WTC11 (cell line): ENCODE data around the gene TEX52. TPM values are rescaled to one million over a fixed set of nuclear protein-coding genes. Genes with fewer than 3 reads are reported as not detected.
A peak's percentile ranks its signal among the peaks of the same experiment; 100 is the strongest.

ENCODE experiments used
- ATAC-seq: fragments of 200-7000 bp; cut with Tn5 transposase; 2 replicates; pipeline ENCODE4 v1.10.0; 2021; ENCODE audit warnings: mild to moderate bottlenecking, moderate library complexity
- CTCF ChIA-PET: fragments of 300-600 bp; sonication (Branson Sonifier 250); formaldehyde crosslinking; loops from one replicate; lab custom pipeline; 2021; ENCODE audit warnings: antibody characterized with exemption; lab: Charles Lee
- POLR2A ChIA-PET: fragments of 350-600 bp; sonication (Branson Sonifier 250); formaldehyde crosslinking; loops from one replicate; lab custom pipeline; 2021; ENCODE audit warnings: antibody characterized with exemption; lab: Charles Lee
- DNase-seq: peaks from one replicate; pipeline ENCODE4 v3.0.0; 2021; ENCODE audit warnings: low spot score
- H3K27ac Mint-ChIP-seq: 2 replicates; pipeline ENCODE4 v1.8.0; 2021; ENCODE audit warnings: mixed read lengths
- H3K27me3 Mint-ChIP-seq: 2 replicates; pipeline ENCODE4 v1.8.0; 2021; ENCODE audit warnings: low read depth, mild to moderate bottlenecking, moderate library complexity, mixed read lengths
- H3K36me3 Mint-ChIP-seq: 2 replicates; pipeline ENCODE4 v1.8.0; 2021; ENCODE audit warnings: mixed read lengths
- H3K4me1 Mint-ChIP-seq: 2 replicates; pipeline ENCODE4 v1.8.0; 2022; ENCODE audit warnings: mixed read lengths
- H3K4me3 Mint-ChIP-seq: 2 replicates; pipeline ENCODE4 v1.8.0; 2021; ENCODE audit warnings: mild to moderate bottlenecking, moderate library complexity, mixed read lengths
- H3K9me3 Mint-ChIP-seq: 2 replicates; pipeline ENCODE4 v1.8.0; 2021; ENCODE audit warnings: mixed read lengths
- CBFB ChIP-seq: sonication (generic); formaldehyde crosslinking; IDR thresholded peaks from 2 replicates; pipeline ENCODE4 v1.8.1; 2022; ENCODE audit warnings: mild to moderate bottlenecking, low read depth, missing genetic modification reagents
- CREB1 ChIP-seq: sonication (generic); formaldehyde crosslinking; IDR thresholded peaks from 2 replicates; pipeline ENCODE4 v1.8.0; 2023; ENCODE audit warnings: mild to moderate bottlenecking, missing genetic modification reagents
- EMX1 ChIP-seq: fragments of 250-450 bp; sonication (Bioruptor Pico); IDR thresholded peaks from 2 replicates; pipeline ENCODE4 v1.8.0; 2021; ENCODE audit warnings: mild to moderate bottlenecking
- ESRRA ChIP-seq: sonication (generic); formaldehyde crosslinking; IDR thresholded peaks from 2 replicates; pipeline ENCODE4 v1.8.1; 2022; ENCODE audit warnings: mild to moderate bottlenecking, missing genetic modification reagents, borderline replicate concordance
- ETV6 ChIP-seq: sonication (generic); formaldehyde crosslinking; IDR thresholded peaks from 2 replicates; pipeline ENCODE4 v1.8.1; 2022; ENCODE audit warnings: mild to moderate bottlenecking, missing genetic modification reagents
- FOXP1 ChIP-seq: sonication (generic); formaldehyde crosslinking; IDR thresholded peaks from 2 replicates; pipeline ENCODE4 v1.8.0; 2022; ENCODE audit warnings: missing genetic modification reagents, mild to moderate bottlenecking, moderate library complexity, borderline replicate concordance
- GTF2I ChIP-seq: fragments of 250-450 bp; sonication (Bioruptor Pico); conservative IDR thresholded peaks from 2 replicates; pipeline ENCODE4 v1.4.0; 2021; ENCODE audit warnings: mild to moderate bottlenecking
- MYBL2 ChIP-seq: sonication (generic); formaldehyde crosslinking; IDR thresholded peaks from 2 replicates; pipeline ENCODE4 v1.8.1; 2023; ENCODE audit warnings: mild to moderate bottlenecking, moderate library complexity, missing genetic modification reagents
- NFATC4 ChIP-seq: fragments of 250-450 bp; sonication (Bioruptor Pico); IDR thresholded peaks from 2 replicates; pipeline ENCODE4 v1.9.0; 2021; ENCODE audit warnings: mild to moderate bottlenecking
- NR3C1 ChIP-seq: sonication (generic); formaldehyde crosslinking; conservative IDR thresholded peaks from 2 replicates; pipeline ENCODE4 v1.8.1; 2023; ENCODE audit warnings: low read depth, mild to moderate bottlenecking, missing genetic modification reagents
- PRRX2 ChIP-seq: fragments of 250-450 bp; sonication (Bioruptor Pico); IDR thresholded peaks from 2 replicates; pipeline ENCODE4 v1.8.0; 2021; ENCODE audit warnings: mild to moderate bottlenecking
- SP1 ChIP-seq: sonication (generic); formaldehyde crosslinking; conservative IDR thresholded peaks from 2 replicates; pipeline ENCODE4 v1.8.1; 2022; ENCODE audit warnings: missing genetic modification reagents
- ZNF138 ChIP-seq: sonication (generic); formaldehyde crosslinking; conservative IDR thresholded peaks from 2 replicates; pipeline ENCODE4 v1.8.1; 2022; ENCODE audit warnings: mild to moderate bottlenecking, moderate library complexity, missing genetic modification reagents
- ZNF317 ChIP-seq: sonication (generic); formaldehyde crosslinking; IDR thresholded peaks from 2 replicates; pipeline ENCODE4 v1.8.1; 2023; ENCODE audit warnings: low read depth, mild to moderate bottlenecking, moderate library complexity, missing genetic modification reagents, borderline replicate concordance
- ZNF671 ChIP-seq: fragments of 250-450 bp; sonication (Bioruptor Pico); IDR thresholded peaks from 2 replicates; pipeline ENCODE4 v1.8.0; 2021; ENCODE audit warnings: mild to moderate bottlenecking
- total RNA-seq: library from RNA; stranded (reverse); gene quantifications from 3 replicates; pipeline ENCODE4 v1.2.3, GENCODE V29; 2021
- TF ChIP-seq, protein P1 (sequence below): sonication (generic); formaldehyde crosslinking; IDR thresholded peaks from 2 replicates; pipeline ENCODE4 v1.8.1; 2023; ENCODE audit warnings: mild to moderate bottlenecking, missing genetic modification reagents, moderate library complexity
- TF ChIP-seq, protein P2 (sequence below): fragments of 250-450 bp; sonication (Bioruptor Pico); IDR thresholded peaks from 2 replicates; pipeline ENCODE4 v1.9.0; 2021; ENCODE audit warnings: mild to moderate bottlenecking
- TF ChIP-seq, protein P3 (sequence below): sonication (generic); formaldehyde crosslinking; IDR thresholded peaks from 2 replicates; pipeline ENCODE4 v1.8.0; 2022; ENCODE audit warnings: mild to moderate bottlenecking, missing genetic modification reagents
- TF ChIP-seq, protein P4 (sequence below): fragments of 250-450 bp; sonication (Bioruptor Pico); IDR thresholded peaks from 2 replicates; pipeline ENCODE4 v1.9.0; 2021; ENCODE audit warnings: moderate library complexity, mild to moderate bottlenecking, inconsistent platforms, borderline replicate concordance
- TF ChIP-seq, protein P5 (sequence below): fragments of 250-450 bp; sonication (Bioruptor Pico); IDR thresholded peaks from 2 replicates; pipeline ENCODE4 v1.9.0; 2021; ENCODE audit warnings: mild to moderate bottlenecking, borderline replicate concordance
- TF ChIP-seq, protein P6 (sequence below): sonication (generic); formaldehyde crosslinking; IDR thresholded peaks from 2 replicates; pipeline ENCODE4 v1.8.0; 2023; ENCODE audit warnings: mild to moderate bottlenecking, missing genetic modification reagents
- TF ChIP-seq, protein P7 (sequence below): fragments of 250-450 bp; sonication (Bioruptor Pico); IDR thresholded peaks from 2 replicates; pipeline ENCODE4 v2.1.2; 2022; ENCODE audit warnings: mild to moderate bottlenecking, moderate library complexity

Gene TEX52
- total RNA-seq, 1 experiment from 2014 or later: not detected

DNA sequence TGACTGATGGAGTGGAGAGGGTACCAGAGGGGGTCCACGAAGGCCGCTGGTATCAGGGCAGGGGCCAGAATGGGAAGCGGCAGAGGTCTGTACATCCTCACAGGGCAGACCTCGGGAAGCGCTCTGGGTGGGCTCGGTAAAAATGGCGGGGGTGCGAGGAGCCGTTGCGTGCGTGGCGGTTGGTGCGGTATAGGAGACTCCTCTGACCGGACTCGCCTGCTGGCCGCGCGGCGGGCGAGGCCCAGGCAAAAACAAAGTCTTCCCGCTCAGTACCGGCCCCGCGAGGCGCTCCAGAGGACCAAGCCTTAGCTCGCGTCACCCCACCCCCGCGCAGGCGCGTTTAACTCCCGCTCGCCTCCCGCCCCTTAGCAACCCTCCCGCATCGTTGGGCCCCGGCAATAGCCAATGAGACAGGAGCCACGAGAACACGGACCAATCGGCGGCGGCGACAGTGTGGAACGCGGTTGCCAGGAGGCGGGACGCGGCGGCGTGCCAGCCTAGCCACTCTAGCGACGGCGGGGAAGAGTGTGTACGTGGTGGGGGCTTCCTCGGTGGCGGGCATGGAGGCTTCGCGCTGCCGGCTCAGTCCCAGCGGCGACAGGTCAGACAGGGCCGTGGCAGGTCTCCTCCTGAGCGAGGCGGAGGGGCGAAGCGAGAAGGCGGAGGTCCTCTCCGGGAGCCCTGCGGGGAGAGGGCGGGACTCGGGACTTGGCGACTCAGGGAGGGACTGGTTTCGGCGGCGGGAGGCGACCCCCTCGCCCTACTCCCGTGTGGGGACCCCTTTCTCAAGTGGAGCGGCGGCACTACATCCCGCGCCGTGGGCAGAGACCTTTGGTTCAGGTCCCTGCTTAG lies 33.8 kb upstream of the TEX52 start, which contains the start of gene TULP3:
TULP3 (plus strand) TSS at position 504 of the 852 bp plus-strand sequence; CDS start at position 561, 57 bp downstream.
- Mint-ChIP-seq H3K4me1 (peaks cover 18% of the 10 kb centered on the region), H3K36me3 (peaks cover 16% of the 10 kb centered on the region), H3K27ac (peak within 1 kb of the TSS; percentile 93), H3K4me3 (peak within 1 kb of the TSS; percentile 78), H3K9me3 (no peaks in the 10 kb centered on the region), H3K27me3 (no peaks in the 10 kb centered on the region; the same call in 1 of the 2 replicates)
- ATAC-seq: peak; percentile 93
- CTCF ChIA-PET: interaction anchor here (0.5 to 2.3 kb wide), 12 partner anchors 13 to 410 kb away, joined by 3 to 24 read pairs (median 4); partner anchors contain the start of genes FOXM1 and RHNO1
- POLR2A ChIA-PET: interaction anchor here (0.7 to 3.4 kb wide), 6 partner anchors 13 to 147 kb away, joined by 3 to 24 read pairs (median 4); partner anchors contain the start of genes FOXM1 and RHNO1
- DNase-seq: peak; percentile 98
- TF ChIP-seq ETV6 (peak; percentile 79; the same call in 1 of the 2 replicates), CBFB (0 out of 2 replicates have a peak, but pooled peaks have one; percentile 18), EMX1 (CRISPR knock-in tag) (0 out of 2 replicates have a peak, but pooled peaks have one; percentile 73), MYBL2 (CRISPR knock-in tag) (peak; percentile 77), ZNF317 (CRISPR knock-in tag) (0 out of 2 replicates have a peak, but pooled peaks have one; percentile 14), NFATC4 (CRISPR knock-in tag) (no peak; the same call in 1 of the 2 replicates), PRRX2 (CRISPR knock-in tag) (peak; percentile 36), FOXP1 (peak; percentile 83), ESRRA (CRISPR knock-in tag) (no peak), SP1 (peak; percentile 76), ZNF138 (no peak), ZNF671 (CRISPR knock-in tag) (peak; percentile 84; the same call in 1 of the 2 replicates), NR3C1 (CRISPR knock-in tag) (0 out of 2 replicates have a peak, but pooled peaks have one; percentile 51), GTF2I (no peak), CREB1 (CRISPR knock-in tag) (no peak; the same call in 1 of the 2 replicates)
- TF ChIP-seq, protein P1, sequence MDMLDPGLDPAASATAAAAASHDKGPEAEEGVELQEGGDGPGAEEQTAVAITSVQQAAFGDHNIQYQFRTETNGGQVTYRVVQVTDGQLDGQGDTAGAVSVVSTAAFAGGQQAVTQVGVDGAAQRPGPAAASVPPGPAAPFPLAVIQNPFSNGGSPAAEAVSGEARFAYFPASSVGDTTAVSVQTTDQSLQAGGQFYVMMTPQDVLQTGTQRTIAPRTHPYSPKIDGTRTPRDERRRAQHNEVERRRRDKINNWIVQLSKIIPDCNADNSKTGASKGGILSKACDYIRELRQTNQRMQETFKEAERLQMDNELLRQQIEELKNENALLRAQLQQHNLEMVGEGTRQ (CRISPR knock-in tag): peak; percentile 42; the same call in 1 of the 2 replicates
- TF ChIP-seq, protein P2, sequence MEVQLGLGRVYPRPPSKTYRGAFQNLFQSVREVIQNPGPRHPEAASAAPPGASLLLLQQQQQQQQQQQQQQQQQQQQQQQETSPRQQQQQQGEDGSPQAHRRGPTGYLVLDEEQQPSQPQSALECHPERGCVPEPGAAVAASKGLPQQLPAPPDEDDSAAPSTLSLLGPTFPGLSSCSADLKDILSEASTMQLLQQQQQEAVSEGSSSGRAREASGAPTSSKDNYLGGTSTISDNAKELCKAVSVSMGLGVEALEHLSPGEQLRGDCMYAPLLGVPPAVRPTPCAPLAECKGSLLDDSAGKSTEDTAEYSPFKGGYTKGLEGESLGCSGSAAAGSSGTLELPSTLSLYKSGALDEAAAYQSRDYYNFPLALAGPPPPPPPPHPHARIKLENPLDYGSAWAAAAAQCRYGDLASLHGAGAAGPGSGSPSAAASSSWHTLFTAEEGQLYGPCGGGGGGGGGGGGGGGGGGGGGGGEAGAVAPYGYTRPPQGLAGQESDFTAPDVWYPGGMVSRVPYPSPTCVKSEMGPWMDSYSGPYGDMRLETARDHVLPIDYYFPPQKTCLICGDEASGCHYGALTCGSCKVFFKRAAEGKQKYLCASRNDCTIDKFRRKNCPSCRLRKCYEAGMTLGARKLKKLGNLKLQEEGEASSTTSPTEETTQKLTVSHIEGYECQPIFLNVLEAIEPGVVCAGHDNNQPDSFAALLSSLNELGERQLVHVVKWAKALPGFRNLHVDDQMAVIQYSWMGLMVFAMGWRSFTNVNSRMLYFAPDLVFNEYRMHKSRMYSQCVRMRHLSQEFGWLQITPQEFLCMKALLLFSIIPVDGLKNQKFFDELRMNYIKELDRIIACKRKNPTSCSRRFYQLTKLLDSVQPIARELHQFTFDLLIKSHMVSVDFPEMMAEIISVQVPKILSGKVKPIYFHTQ (CRISPR knock-in tag): 0 out of 2 replicates have a peak, but pooled peaks have one; percentile 71
- TF ChIP-seq, protein P3, sequence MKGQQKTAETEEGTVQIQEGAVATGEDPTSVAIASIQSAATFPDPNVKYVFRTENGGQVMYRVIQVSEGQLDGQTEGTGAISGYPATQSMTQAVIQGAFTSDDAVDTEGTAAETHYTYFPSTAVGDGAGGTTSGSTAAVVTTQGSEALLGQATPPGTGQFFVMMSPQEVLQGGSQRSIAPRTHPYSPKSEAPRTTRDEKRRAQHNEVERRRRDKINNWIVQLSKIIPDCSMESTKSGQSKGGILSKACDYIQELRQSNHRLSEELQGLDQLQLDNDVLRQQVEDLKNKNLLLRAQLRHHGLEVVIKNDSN (CRISPR knock-in tag): peak; percentile 61; the same call in 1 of the 2 replicates
- TF ChIP-seq, protein P4, sequence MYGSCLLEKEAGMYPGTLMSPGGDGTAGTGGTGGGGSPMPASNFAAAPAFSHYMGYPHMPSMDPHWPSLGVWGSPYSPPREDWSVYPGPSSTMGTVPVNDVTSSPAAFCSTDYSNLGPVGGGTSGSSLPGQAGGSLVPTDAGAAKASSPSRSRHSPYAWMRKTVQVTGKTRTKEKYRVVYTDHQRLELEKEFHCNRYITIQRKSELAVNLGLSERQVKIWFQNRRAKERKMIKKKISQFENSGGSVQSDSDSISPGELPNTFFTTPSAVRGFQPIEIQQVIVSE (CRISPR knock-in tag): no peak
- TF ChIP-seq, protein P5, sequence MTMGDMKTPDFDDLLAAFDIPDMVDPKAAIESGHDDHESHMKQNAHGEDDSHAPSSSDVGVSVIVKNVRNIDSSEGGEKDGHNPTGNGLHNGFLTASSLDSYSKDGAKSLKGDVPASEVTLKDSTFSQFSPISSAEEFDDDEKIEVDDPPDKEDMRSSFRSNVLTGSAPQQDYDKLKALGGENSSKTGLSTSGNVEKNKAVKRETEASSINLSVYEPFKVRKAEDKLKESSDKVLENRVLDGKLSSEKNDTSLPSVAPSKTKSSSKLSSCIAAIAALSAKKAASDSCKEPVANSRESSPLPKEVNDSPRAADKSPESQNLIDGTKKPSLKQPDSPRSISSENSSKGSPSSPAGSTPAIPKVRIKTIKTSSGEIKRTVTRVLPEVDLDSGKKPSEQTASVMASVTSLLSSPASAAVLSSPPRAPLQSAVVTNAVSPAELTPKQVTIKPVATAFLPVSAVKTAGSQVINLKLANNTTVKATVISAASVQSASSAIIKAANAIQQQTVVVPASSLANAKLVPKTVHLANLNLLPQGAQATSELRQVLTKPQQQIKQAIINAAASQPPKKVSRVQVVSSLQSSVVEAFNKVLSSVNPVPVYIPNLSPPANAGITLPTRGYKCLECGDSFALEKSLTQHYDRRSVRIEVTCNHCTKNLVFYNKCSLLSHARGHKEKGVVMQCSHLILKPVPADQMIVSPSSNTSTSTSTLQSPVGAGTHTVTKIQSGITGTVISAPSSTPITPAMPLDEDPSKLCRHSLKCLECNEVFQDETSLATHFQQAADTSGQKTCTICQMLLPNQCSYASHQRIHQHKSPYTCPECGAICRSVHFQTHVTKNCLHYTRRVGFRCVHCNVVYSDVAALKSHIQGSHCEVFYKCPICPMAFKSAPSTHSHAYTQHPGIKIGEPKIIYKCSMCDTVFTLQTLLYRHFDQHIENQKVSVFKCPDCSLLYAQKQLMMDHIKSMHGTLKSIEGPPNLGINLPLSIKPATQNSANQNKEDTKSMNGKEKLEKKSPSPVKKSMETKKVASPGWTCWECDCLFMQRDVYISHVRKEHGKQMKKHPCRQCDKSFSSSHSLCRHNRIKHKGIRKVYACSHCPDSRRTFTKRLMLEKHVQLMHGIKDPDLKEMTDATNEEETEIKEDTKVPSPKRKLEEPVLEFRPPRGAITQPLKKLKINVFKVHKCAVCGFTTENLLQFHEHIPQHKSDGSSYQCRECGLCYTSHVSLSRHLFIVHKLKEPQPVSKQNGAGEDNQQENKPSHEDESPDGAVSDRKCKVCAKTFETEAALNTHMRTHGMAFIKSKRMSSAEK (CRISPR knock-in tag): peak; percentile 82
- TF ChIP-seq, protein P6, sequence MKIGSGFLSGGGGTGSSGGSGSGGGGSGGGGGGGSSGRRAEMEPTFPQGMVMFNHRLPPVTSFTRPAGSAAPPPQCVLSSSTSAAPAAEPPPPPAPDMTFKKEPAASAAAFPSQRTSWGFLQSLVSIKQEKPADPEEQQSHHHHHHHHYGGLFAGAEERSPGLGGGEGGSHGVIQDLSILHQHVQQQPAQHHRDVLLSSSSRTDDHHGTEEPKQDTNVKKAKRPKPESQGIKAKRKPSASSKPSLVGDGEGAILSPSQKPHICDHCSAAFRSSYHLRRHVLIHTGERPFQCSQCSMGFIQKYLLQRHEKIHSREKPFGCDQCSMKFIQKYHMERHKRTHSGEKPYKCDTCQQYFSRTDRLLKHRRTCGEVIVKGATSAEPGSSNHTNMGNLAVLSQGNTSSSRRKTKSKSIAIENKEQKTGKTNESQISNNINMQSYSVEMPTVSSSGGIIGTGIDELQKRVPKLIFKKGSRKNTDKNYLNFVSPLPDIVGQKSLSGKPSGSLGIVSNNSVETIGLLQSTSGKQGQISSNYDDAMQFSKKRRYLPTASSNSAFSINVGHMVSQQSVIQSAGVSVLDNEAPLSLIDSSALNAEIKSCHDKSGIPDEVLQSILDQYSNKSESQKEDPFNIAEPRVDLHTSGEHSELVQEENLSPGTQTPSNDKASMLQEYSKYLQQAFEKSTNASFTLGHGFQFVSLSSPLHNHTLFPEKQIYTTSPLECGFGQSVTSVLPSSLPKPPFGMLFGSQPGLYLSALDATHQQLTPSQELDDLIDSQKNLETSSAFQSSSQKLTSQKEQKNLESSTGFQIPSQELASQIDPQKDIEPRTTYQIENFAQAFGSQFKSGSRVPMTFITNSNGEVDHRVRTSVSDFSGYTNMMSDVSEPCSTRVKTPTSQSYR (CRISPR knock-in tag): no peak
- TF ChIP-seq, protein P7, sequence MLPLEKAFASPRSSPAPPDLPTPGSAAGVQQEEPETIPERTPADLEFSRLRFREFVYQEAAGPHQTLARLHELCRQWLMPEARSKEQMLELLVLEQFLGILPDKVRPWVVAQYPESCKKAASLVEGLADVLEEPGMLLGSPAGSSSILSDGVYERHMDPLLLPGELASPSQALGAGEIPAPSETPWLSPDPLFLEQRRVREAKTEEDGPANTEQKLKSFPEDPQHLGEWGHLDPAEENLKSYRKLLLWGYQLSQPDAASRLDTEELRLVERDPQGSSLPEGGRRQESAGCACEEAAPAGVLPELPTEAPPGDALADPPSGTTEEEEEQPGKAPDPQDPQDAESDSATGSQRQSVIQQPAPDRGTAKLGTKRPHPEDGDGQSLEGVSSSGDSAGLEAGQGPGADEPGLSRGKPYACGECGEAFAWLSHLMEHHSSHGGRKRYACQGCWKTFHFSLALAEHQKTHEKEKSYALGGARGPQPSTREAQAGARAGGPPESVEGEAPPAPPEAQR (CRISPR knock-in tag): no peak
